ENCODE measurements around the gene MPL.

MPL gene

DNA sequence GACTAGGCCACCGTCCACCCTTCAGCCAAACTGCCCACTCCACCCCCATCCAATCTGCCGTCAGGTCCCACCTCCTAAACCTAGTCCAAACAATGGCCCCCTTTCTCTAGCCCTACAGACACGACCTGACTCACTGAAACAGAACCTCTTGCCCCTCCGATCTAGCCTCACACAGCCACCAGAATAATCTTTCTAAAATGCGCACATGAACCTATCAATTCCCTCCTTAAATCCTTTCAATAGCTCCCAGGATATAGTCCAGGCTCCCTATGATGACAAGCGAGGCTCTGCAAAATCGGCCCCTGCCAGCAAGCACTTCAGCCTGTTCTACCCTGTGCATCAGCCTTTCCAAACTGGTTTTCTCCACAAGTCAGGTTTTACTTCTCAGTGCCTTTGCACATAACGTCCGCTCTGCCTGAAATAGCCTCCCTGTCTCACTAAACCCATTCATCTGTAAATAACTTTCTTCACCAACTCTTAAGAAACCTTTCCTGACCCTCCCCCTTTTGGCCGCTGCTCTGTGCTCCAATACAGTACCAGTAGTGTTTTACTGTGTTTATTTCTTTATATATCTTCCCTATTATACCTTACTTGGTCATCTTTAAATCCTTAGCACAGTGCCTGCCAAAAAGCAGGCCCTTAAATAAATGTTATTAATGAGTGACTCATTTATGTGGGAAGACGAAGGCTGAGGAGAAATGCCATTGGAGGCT is 12.1 kb downstream of the MPL start:
- no peak for TF ChIP-seq GATA2 (IDR thresholded peaks at IDR 0.05; ENCODE audit: low read depth, low read length)
- no peak for TF ChIP-seq GATA3 (IDR thresholded peaks at IDR 0.05; ENCODE audit: low read depth, low read length)

DNA sequence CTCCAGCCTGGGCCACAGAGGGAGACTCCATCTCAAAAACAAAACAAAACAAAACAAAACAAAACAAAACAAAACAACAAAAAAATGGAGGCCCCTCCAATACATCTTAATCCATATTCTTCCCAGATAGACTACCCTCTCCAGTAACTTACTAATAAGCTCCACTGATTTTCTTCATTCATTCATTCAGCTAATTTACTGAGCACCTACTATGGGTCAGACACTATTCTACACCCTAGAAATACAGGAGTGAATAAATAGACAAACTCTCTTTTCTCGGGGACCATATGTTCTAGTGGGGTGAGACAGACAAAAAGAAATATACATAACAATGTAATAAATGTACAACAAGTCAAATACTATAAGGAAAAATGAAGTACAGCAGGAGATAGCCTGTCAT is 13.4 kb downstream of the MPL start:
- TF ChIP-seq GATA2 (IDR thresholded peaks at IDR 0.05; ENCODE audit: low read depth, low read length): no peak
- TF ChIP-seq GATA3 (IDR thresholded peaks at IDR 0.05; ENCODE audit: low read depth, low read length): no peak

DNA sequence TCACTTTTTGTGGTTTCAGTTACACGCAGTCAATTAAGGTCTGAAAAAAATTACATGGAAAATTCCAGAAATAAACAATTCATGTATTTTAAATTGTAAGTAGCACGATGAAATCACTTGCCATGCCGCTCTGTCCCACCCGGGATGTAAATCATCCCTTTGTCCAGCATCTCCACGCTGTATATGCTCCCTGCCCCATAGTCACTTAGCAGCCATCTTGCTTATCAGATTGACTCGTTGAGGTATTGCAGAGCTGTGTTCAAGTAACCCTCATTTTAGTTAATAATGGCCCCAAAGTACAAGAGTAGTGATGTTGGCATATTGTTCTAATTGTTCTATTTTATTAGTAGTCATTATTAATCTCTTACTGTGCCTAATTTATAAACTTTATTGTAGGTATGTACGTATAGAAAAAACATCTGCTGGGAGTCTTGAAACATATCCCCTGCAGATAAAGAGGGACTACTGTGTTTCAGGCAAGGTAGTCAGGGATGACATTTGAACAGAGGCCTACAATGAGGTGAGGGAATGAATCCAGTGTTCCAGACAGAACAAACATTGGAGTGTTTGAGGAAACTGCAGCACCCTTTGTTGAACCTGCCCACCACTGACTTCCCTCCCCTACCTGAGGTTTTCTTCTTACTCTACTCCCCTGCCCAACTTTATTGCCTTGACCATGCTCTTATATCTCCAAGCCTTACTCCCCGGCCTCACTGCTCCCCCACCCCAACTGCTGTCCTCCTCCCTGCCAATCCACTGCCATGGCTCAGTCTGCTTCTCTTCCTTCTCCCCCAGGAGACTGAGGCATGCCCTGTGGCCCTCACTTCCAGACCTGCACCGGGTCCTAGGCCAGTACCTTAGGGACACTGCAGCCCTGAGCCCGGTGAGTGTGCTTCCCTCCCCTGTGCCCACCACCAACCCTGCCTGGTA is 14.1 kb downstream of the MPL start:
- TF ChIP-seq GATA2 (IDR thresholded peaks at IDR 0.05; ENCODE audit: low read depth, low read length): no peak
- no peak for TF ChIP-seq GATA3 (IDR thresholded peaks at IDR 0.05; ENCODE audit: low read depth, low read length)

DNA sequence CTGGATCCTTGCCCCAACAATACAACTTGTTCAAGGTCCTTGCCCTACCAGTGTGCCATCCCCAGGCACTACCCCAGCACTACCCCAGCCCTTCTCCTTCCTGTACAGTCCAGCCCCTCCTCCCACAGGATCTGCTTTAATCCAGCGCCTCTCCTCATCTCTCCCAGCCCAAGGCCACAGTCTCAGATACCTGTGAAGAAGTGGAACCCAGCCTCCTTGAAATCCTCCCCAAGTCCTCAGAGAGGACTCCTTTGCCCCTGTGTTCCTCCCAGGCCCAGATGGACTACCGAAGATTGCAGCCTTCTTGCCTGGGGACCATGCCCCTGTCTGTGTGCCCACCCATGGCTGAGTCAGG is 14.7 kb downstream of the MPL start:
- no peak for TF ChIP-seq GATA3 (IDR thresholded peaks at IDR 0.05; ENCODE audit: low read depth, low read length)
- no peak for TF ChIP-seq GATA2 (IDR thresholded peaks at IDR 0.05; ENCODE audit: low read depth, low read length)

DNA sequence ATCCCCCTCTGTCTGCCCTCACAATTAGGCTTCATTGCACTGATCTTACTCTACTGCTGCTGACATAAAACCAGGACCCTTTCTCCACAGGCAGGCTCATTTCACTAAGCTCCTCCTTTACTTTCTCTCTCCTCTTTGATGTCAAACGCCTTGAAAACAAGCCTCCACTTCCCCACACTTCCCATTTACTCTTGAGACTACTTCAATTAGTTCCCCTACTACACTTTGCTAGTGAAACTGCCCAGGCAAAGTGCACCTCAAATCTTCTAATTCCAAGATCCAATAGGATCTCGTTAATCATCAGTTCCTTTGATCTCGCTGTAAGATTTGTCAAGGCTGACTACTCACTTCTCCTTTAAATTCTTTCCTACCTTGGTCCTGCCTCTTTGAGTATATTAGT is 15.3 kb downstream of the MPL start:
- TF ChIP-seq GATA3 (IDR thresholded peaks at IDR 0.05; ENCODE audit: low read depth, low read length): no peak
- TF ChIP-seq GATA2 (IDR thresholded peaks at IDR 0.05; ENCODE audit: low read depth, low read length): no peak

DNA sequence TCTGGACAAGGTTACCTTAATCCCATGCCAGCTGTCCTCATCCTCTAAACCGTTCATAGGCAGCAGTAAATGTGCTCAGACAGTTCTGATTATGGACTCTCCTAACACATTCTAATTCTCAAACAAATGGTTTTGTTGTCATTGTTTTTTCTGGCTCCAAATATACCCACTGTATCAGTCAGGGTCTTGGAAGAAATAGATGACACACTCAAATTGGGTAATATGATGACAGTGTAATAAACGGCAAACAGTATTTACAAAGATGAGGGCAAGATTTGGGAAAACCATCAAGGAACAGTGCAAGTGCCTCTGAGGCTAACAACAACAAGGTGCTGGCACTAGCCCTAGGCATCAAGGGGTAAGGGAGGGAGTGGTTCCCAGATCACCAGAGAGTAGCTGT is 16.9 kb downstream of the MPL start:
- no peak for TF ChIP-seq GATA3 (IDR thresholded peaks at IDR 0.05; ENCODE audit: low read depth, low read length)
- TF ChIP-seq GATA2 (IDR thresholded peaks at IDR 0.05; ENCODE audit: low read depth, low read length): no peak

DNA sequence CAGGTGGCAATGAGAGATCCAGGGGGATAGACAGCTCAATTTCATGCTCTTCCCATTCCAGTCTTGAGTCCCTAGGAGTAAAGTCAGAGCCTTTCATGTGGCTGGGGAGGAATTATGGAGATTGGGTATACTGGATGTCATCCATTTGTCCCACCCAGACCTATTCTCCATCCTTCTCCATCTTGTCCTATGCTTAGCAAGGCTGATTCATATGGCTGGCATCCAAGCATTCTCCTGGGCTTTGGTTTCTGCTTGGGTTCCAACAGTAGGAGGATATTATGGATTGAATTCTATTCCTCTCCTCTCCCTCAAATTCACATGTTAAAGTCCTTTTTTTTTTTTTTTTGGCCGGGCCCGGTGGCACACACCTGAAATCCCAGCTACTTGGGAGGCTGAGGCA is 17.3 kb downstream of the MPL start:
- TF ChIP-seq GATA2 (IDR thresholded peaks at IDR 0.05; ENCODE audit: low read depth, low read length): no peak
- no peak for TF ChIP-seq GATA3 (IDR thresholded peaks at IDR 0.05; ENCODE audit: low read depth, low read length)

DNA sequence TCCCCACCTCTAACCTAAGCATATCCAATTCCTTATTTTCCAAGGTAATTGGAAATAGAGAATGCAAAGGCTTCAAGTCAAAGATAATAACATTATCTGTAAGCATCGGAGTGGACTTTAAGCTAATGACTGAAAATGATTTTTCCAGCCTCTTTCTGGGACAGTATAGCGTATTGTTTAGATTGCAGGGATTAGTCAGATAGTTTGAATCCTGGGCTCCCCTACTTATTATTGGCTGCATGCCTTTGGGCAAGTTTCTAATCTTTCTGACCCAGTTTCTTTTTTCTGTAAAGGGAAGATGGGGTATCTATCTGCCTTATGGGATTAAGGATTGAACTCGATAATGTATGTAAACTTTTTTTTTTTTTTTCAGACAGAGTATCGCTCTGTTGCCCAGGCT is 19.6 kb downstream of the MPL start:
- TF ChIP-seq GATA2 (IDR thresholded peaks at IDR 0.05; ENCODE audit: low read depth, low read length): no peak
- TF ChIP-seq GATA3 (IDR thresholded peaks at IDR 0.05; ENCODE audit: low read depth, low read length): no peak

DNA sequence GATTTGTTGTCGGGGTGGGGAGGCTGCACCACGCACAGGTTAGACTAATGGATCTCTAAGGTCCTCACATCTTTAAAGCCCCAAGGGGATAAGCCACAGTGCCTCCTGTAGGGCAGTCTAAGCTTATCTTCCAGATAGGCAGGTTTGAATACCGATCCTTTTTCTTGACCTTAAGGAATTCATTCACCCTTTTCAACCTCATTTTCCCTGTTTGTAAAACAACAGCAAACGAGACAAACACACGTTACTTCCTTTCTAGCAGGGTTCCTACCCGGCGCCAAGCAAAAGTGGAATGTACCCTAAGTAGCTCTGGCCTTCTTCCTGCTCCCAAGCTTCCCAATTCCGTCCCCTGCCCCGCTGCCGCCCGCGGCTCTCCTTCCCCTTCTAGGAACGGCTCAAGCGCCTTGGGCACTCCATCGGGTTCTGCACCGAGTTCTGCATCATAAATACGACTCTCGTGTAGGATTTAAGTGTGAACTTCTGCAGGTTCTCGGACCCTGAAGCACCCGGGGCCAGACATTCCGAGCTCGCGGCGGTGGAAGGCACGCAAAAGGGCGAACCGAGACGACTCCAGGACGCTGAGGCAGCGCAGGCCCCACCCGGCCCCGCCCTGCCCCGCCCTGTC is 20.6 kb downstream of the MPL start:
- no peak for TF ChIP-seq GATA3 (IDR thresholded peaks at IDR 0.05; ENCODE audit: low read depth, low read length)
- TF ChIP-seq GATA2 (IDR thresholded peaks at IDR 0.05; ENCODE audit: low read depth, low read length): no peak

DNA sequence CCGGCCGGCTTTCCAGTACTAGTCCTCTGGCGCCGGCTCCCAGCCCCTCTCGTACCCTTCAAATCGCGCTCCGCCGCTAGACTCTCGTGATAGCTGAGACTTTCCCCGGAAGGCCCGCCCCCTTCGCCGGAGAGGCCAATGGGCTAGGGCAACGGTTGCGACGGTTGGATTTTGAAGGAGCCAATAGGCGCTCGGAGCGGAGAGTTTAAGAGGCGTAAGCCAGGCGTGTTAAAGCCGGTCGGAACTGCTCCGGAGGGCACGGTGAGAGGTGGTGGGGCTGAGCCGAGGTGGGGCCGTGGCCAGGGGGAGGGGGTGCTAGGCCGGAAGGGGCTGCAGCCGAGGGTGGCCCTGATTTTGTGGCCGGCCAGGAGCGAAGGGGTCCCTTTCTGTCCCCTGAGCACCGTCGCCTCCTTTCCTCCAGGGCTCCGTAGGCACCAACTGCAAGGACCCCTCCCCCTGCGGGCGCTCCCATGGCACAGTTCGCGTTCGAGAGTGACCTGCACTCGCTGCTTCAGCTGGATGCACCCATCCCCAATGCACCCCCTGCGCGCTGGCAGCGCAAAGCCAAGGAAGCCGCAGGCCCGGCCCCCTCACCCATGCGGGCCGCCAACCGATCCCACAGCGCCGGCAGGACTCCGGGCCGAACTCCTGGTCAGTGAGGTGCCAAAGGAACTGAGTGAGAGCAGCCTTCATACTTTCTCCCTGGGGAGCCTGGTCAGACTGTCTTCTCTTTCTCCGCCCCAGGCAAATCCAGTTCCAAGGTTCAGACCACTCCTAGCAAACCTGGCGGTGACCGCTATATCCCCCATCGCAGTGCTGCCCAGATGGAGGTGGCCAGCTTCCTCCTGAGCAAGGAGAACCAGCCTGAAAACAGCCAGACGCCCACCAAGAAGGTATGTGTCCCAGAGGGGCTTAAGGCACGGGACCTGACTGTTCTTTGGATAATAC is 21.4 kb downstream of the MPL start, which contains the start of gene CDC20:
Gene CDC20, plus strand, starts transcription at position 236 of the 948 bp plus-strand sequence. Its CDS starts 235 bp downstream, at position 471.
- TF ChIP-seq GATA2 (IDR thresholded peaks at IDR 0.05; ENCODE audit: low read depth, low read length): no peak

DNA sequence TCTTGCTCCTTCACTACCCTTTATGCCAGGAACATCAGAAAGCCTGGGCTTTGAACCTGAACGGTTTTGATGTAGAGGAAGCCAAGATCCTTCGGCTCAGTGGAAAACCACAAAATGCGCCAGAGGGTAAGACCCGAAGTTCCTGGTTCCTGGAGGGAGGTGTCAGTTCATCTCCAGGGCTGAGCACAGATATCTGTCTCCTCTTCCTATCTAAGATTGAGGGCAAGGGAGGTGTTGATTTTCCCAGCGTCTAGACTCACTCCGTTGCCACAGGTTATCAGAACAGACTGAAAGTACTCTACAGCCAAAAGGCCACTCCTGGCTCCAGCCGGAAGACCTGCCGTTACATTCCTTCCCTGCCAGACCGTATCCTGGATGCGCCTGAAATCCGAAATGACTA is 22.1 kb downstream of the MPL start:
- TF ChIP-seq GATA3 (IDR thresholded peaks at IDR 0.05; ENCODE audit: low read depth, low read length) (no peak), GATA2 (IDR thresholded peaks at IDR 0.05; ENCODE audit: low read depth, low read length) (no peak)

DNA sequence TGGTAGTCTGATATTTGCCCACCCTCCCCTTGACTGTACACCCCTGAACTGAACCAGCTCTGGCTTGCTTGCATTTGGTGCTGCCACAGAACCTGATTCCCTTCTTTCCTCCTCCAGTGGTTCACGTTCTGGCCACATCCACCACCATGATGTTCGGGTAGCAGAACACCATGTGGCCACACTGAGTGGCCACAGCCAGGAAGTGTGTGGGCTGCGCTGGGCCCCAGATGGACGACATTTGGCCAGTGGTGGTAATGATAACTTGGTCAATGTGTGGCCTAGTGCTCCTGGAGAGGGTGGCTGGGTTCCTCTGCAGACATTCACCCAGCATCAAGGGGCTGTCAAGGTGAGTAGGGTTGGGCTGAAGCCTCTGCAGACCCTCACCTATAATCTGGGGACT is 23.0 kb downstream of the MPL start:
- TF ChIP-seq GATA2 (IDR thresholded peaks at IDR 0.05; ENCODE audit: low read depth, low read length): no peak
- TF ChIP-seq GATA3 (IDR thresholded peaks at IDR 0.05; ENCODE audit: low read depth, low read length): no peak

DNA sequence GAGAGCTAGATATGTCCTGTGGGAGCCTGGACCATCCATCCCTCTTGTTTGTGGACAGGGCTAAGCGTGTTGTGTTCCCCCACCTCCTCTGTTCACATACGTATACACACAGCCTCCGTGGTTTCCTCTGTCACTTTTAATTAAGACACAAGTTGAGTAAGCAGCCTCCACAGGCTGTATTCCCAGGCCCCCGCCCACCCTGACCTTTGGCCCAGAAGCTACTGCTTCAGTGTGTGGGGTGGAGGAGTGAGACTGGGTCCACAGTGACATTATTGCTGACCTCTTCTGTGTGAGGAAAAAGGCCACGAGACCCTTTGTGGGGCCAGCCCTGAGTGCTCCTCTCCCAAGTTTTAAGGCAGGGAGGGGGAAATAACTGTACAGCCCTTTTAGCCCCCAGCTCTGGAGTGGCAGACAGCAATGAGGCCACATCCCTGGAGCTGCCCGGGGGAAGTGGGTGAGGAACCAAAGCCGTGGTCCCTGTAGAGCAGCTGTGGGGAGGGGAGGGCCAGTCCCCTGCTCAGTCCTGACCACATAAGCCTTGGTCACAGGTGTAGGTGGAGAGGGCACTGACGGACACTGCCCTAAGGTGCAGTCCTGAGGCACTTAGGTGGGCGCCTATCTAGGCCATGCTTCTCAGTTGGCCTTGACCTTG is 25.8 kb downstream of the MPL start:
- TF ChIP-seq GATA2 (IDR thresholded peaks at IDR 0.05; ENCODE audit: low read depth, low read length) (no peak), GATA3 (IDR thresholded peaks at IDR 0.05; ENCODE audit: low read depth, low read length) (no peak)
